Sigmoid colon (tissue), 7 donors: ENCODE data around the gene MAGI2. TPM values are rescaled to one million over a fixed set of nuclear protein-coding genes. Genes with fewer than 3 reads are reported as not detected.
A peak's percentile ranks its signal among the peaks of the same experiment; 100 is the strongest.

ENCODE experiments used
- DNase-seq: peaks from one replicate; pipeline ENCODE4 v3.0.0-alpha.2; 2019
- H3K27ac ChIP-seq, 4 donors: fragments of 200-600 bp; sonication (generic); one replicate each; pipeline ENCODE4 v1.5.1; 2016 to 2019; ENCODE audit warnings: mild to moderate bottlenecking in 1 of 4
- H3K27me3 ChIP-seq, 3 donors: fragments of 200-600 bp; sonication (generic); one replicate each; pipeline ENCODE4 v1.5.1; 2019; ENCODE audit warnings: mild to moderate bottlenecking in 1 of 3
- H3K36me3 ChIP-seq, 4 donors: fragments of 200-600 bp; sonication (generic); one replicate each; pipeline ENCODE4 v1.5.1; 2016 to 2019
- H3K4me1 ChIP-seq, 4 donors: fragments of 200-600 bp; sonication (generic); one replicate each; pipeline ENCODE4 v1.5.1; 2017 to 2019
- H3K4me3 ChIP-seq, 4 donors: fragments of 200-600 bp; sonication (generic); one replicate each; pipeline ENCODE4 v1.5.1; 2017 to 2019; ENCODE audit warnings: mild to moderate bottlenecking in 2 of 4, moderate library complexity in 1 of 4
- H3K9me3 ChIP-seq, 4 donors: fragments of 200-600 bp in 3 of 4; sonication (generic) in 3 of 4; one replicate each; pipeline versions ENCODE4 v1.5.1 to v1.6.1; 2013 to 2019
- EP300 ChIP-seq, 4 donors: sonication (generic); formaldehyde crosslinking; IDR thresholded peaks; one replicate each; pipeline ENCODE4 v1.6.1; 2017; ENCODE audit warnings: antibody characterized with exemption in 4 of 4
- POLR2A ChIP-seq, 2 donors: fragments of 450-650 bp; IDR thresholded peaks; one replicate each; pipeline ENCODE4 v1.6.1; 2016; ENCODE audit warnings: antibody characterized with exemption in 2 of 2, mild to moderate bottlenecking in 2 of 2, moderate library complexity in 2 of 2
- POLR2AphosphoS5 ChIP-seq, 4 donors: sonication (generic); formaldehyde crosslinking; IDR thresholded peaks; one replicate each; pipeline ENCODE4 v1.6.1; 2017; ENCODE audit warnings: antibody characterized with exemption in 4 of 4
- WGBS, 2 donors: extraction: QIAGEN DNeasy Blood & Tissue Kit; methylation state at CpG; one replicate each; pipeline ENCODE4 v1.1.7; 2013; 5-methylcytosine and 5-hydroxymethylcytosine counted together
- intact Hi-C: fragments of 100-400 bp; cut with DNase I; formaldehyde crosslinking; loops from one replicate; pipeline ENCODE4 v1.15.1; 2023
- polyA plus RNA-seq, 3 donors: library from polyadenylated mRNA; stranded (reverse); fragments of 200-250 nt; gene quantifications; one replicate each; pipeline ENCODE4 v1.2.3, GENCODE V29; 2013
- total RNA-seq, 4 donors: library from RNA; depleted of rRNA; stranded (reverse); fragments of >200 nt; gene quantifications; one replicate each; pipeline ENCODE4 v1.1.0, GENCODE V29; 2016
- TF ChIP-seq, protein P1 (sequence below), 4 experiments: fragments of 450-650 bp in 3 of 4; fragments of 200-600 bp in 1 of 4; IDR thresholded peaks; one replicate each; pipeline ENCODE4 v1.5.1; 2016 to 2019; ENCODE audit warnings: antibody characterized with exemption in 4 of 4, mild to moderate bottlenecking in 3 of 4, moderate library complexity in 2 of 4
- donor health status: healthy with polysubstance abuse.
- donor health status: Bipolar disorder and iron deficiency.
- donor health status: healthy.

MAGI2 gene
- total and polyA plus RNA-seq, 7 donors: 0.69 to 26.9 (median 14.7) TPM

DNA sequence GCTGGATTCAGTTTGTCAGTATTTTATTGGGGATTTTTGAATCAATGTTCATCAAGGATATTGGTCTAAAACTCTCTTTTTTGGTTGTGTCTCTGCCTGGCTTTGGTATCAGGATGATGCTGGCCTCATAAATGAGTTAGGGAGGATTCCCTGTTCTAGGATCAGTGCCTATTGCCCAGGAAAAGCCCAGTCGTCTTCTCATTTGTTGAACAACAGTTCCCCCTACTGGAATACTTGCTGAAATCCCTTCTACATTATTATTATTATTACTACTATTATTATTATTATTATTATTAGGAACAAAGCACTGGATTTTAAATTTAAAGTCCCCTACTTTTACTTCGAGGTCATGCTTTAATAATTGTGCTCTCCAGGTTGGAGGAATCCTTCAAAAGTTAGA lies 528.9 kb downstream of the MAGI2 start:
- Histone ChIP-seq H3K9me3 (no peaks in the 10 kb centered on the region), H3K4me3 (no peak overlapping the region), H3K36me3 (no peaks in the 10 kb centered on the region), H3K27ac (no peak overlapping the region), H3K27me3 (no peaks in the 10 kb centered on the region), H3K4me1 (no peaks in the 10 kb centered on the region)
- intact Hi-C loops: no loop called here
- TF ChIP-seq POLR2AphosphoS5 (IDR thresholded peaks at IDR 0.05): no peak
- no peak for TF ChIP-seq EP300 (IDR thresholded peaks at IDR 0.05)
- TF ChIP-seq POLR2A (IDR thresholded peaks at IDR 0.05): no peak
- TF ChIP-seq, protein P1, sequence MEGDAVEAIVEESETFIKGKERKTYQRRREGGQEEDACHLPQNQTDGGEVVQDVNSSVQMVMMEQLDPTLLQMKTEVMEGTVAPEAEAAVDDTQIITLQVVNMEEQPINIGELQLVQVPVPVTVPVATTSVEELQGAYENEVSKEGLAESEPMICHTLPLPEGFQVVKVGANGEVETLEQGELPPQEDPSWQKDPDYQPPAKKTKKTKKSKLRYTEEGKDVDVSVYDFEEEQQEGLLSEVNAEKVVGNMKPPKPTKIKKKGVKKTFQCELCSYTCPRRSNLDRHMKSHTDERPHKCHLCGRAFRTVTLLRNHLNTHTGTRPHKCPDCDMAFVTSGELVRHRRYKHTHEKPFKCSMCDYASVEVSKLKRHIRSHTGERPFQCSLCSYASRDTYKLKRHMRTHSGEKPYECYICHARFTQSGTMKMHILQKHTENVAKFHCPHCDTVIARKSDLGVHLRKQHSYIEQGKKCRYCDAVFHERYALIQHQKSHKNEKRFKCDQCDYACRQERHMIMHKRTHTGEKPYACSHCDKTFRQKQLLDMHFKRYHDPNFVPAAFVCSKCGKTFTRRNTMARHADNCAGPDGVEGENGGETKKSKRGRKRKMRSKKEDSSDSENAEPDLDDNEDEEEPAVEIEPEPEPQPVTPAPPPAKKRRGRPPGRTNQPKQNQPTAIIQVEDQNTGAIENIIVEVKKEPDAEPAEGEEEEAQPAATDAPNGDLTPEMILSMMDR (IDR thresholded peaks at IDR 0.05): peak in 1 of 4 experiments; percentile 11
- 8 to 27% methylated on average over 2 of the region's 2 CpGs for WGBS, 2 donors
- no peak for DNase-seq

DNA sequence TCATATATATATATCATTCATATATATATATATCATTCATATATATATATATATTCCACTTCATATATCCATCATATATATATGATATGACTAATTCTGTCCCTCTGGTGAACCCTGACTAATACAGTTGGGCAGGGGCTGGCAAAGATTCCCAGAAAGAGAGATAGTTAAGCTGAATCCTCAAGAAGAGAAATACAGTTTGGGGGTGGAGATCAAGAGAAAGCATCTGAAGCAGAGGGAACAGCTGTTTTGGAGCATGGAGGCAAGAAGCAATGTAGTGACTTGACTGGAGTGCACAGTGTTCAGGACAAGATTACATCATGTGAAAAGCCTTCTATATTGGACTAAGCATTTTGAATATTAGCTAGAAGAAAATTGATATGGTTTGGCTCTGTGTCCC lies 540.7 kb downstream of the MAGI2 start:
- intact Hi-C loops: no loop called here
- H3K4me3 ChIP-seq: no peak overlapping the region
- no peaks in the 10 kb centered on the region for H3K36me3 ChIP-seq
- H3K27me3 ChIP-seq: no peaks in the 10 kb centered on the region
- H3K27ac ChIP-seq: no peak overlapping the region
- no peaks in the 10 kb centered on the region for H3K4me1 ChIP-seq
- H3K9me3 ChIP-seq: no peaks in the 10 kb centered on the region
- DNase-seq: no peak
- TF ChIP-seq EP300 (IDR thresholded peaks at IDR 0.05) (no peak), POLR2A (IDR thresholded peaks at IDR 0.05) (no peak), POLR2AphosphoS5 (IDR thresholded peaks at IDR 0.05) (no peak)
- TF ChIP-seq, protein P1 (IDR thresholded peaks at IDR 0.05): no peak

DNA sequence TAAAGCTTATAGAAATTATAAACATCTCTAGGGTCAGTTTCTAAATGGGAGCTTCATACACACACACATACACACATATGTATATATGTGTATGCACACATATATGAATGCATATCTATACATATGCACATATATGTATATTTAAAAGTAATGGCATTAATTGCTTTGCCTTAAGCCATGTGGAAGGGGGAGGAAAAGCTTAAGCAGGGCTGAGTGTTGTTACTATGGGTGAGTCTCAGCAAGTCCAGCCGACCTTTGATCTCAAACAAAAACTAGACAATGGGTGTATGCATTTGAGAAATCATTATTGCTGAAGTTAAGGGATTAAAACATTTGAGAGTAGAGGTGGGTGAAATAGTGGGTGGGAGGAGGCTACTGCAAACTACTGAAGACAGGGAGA lies 546.7 kb downstream of the MAGI2 start:
- no peaks in the 10 kb centered on the region for H3K27me3 ChIP-seq
- no peaks in the 10 kb centered on the region for H3K9me3 ChIP-seq
- no peak overlapping the region for H3K4me3 ChIP-seq
- H3K36me3 ChIP-seq: no peaks in the 10 kb centered on the region
- 50 to 87% methylated on average over 1 of the region's 1 CpG for WGBS, 2 donors
- H3K27ac ChIP-seq: no peak overlapping the region
- DNase-seq: no peak
- H3K4me1 ChIP-seq: no peaks in the 10 kb centered on the region
- intact Hi-C loops: no loop called here
- TF ChIP-seq POLR2AphosphoS5 (IDR thresholded peaks at IDR 0.05) (no peak), EP300 (IDR thresholded peaks at IDR 0.05) (no peak), POLR2A (IDR thresholded peaks at IDR 0.05) (no peak)
- TF ChIP-seq, protein P1 (IDR thresholded peaks at IDR 0.05): no peak

DNA sequence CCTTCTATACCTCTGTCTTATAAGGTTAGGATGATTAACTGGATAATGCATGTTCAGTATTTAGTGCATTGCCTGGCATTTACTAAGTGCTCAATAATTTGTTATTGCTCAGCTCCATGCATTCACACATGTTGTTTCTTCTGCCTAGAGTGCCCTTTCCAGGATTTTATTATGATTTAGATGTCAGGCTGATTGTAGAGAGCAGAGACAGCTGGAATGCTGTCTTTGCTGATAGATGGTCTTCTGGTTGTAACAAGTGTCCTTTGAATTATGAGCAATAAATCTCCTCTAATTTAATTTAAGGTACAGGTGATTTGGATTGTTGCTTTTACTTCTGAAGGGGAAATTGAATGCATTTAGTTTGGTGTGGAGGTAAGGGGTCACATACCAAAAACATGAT lies 548.0 kb downstream of the MAGI2 start:
- DNase-seq: no peak
- Histone ChIP-seq H3K4me1 (no peaks in the 10 kb centered on the region), H3K27ac (no peak overlapping the region), H3K36me3 (no peaks in the 10 kb centered on the region), H3K4me3 (no peak overlapping the region), H3K27me3 (no peaks in the 10 kb centered on the region), H3K9me3 (no peaks in the 10 kb centered on the region)
- intact Hi-C loops: no loop called here
- TF ChIP-seq POLR2AphosphoS5 (IDR thresholded peaks at IDR 0.05) (no peak), POLR2A (IDR thresholded peaks at IDR 0.05) (no peak), EP300 (IDR thresholded peaks at IDR 0.05) (no peak)
- TF ChIP-seq, protein P1 (IDR thresholded peaks at IDR 0.05): no peak

DNA sequence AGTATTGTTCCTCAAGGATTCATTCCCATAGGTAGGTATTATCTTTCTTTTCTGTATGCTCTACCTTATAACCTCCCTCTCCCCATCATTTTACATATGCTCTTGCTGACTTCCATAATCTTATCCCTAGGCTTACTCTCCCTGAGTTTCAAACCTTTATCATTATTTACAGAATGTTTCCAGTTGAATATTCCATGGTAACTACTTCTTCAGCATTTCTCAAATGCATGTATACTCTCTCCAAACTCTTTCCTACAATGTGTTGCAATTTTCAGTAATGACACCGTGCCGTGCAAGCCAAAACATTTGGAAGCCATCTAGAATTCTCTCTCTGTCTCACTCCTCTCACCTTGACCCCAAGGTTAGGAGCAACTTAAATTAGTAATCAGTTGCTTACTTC lies 548.5 kb downstream of the MAGI2 start:
- WGBS, 2 donors: 73 to 79% methylated on average over 2 of the region's 2 CpGs
- intact Hi-C loops: no loop called here
- DNase-seq: no peak
- Histone ChIP-seq H3K27ac (no peak overlapping the region), H3K27me3 (no peaks in the 10 kb centered on the region), H3K9me3 (no peaks in the 10 kb centered on the region), H3K4me3 (no peak overlapping the region), H3K36me3 (no peaks in the 10 kb centered on the region), H3K4me1 (no peaks in the 10 kb centered on the region)
- TF ChIP-seq, protein P1 (IDR thresholded peaks at IDR 0.05): no peak
- no peak for TF ChIP-seq POLR2A (IDR thresholded peaks at IDR 0.05)
- no peak for TF ChIP-seq POLR2AphosphoS5 (IDR thresholded peaks at IDR 0.05)
- no peak for TF ChIP-seq EP300 (IDR thresholded peaks at IDR 0.05)
